ENCODE measurements around the gene MMP24OS.

DNA sequence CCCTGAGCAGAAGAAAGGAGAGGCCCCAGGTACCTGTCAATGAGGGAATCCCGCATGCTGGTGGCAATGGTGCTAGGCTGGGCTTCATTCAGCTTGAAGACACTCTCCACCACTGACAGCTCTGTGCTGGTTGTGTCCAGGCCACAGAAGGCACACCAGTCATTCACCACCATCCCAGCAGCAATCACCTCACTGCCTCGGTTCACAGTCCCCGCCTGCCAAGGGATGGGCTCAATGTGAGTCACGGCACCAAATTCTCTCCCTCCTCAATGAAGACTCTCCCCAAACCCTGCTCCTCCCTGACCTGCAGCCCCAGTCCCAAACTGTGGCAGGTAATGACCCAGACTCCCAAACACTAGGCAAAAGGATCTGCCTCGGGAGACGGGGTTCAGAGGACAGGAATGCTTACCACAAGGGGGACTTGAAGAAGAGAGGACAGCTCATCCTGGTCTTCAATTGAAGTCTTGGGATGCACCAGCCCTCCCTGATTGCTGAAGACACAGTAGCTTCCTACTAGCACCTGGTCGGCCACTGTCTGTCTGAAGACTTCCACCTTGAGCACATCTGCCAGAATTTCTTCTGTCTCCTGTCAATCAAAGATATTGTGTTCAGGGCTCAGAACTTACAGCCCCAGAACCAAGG lies 1.7 kb upstream of the MMP24OS start:
- TF ChIP-seq, protein P1, sequence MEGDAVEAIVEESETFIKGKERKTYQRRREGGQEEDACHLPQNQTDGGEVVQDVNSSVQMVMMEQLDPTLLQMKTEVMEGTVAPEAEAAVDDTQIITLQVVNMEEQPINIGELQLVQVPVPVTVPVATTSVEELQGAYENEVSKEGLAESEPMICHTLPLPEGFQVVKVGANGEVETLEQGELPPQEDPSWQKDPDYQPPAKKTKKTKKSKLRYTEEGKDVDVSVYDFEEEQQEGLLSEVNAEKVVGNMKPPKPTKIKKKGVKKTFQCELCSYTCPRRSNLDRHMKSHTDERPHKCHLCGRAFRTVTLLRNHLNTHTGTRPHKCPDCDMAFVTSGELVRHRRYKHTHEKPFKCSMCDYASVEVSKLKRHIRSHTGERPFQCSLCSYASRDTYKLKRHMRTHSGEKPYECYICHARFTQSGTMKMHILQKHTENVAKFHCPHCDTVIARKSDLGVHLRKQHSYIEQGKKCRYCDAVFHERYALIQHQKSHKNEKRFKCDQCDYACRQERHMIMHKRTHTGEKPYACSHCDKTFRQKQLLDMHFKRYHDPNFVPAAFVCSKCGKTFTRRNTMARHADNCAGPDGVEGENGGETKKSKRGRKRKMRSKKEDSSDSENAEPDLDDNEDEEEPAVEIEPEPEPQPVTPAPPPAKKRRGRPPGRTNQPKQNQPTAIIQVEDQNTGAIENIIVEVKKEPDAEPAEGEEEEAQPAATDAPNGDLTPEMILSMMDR (IDR thresholded peaks at IDR 0.05), result no peak
- no peak for TF ChIP-seq POLR2A (IDR thresholded peaks at IDR 0.05)
